IPS-NIHi7 (cell line): ENCODE data around the gene LEAP2.

Source experiments
- DNase-seq: peaks from one replicate; pipeline ENCODE4 v3.0.0; 2012; ENCODE audit warnings: mixed read lengths; ENCODE audit errors: extremely low spot score

Gene LEAP2

GRCh38 chr5:132873119-132873929, at the start of gene LEAP2:
LEAP2 (plus strand) TSS chr5:132873668; CDS start chr5:132873695, 27 bp downstream.
- DNase-seq: no peak

- DNase-seq: no peak
Measured at GRCh38 chr5:132824426-132824825, 49.0 kb upstream of the LEAP2 start.

GRCh38 chr5:132825033-132825833, 48.2 kb upstream of the LEAP2 start:
- DNase-seq: peak; percentile 44

- DNase-seq: peak; percentile 37
Measured at GRCh38 chr5:132825834-132826391, 47.6 kb upstream of the LEAP2 start.

GRCh38 chr5:132826424-132827082, 46.9 kb upstream of the LEAP2 start:
- DNase-seq: no peak

- no peak for DNase-seq
Measured at GRCh38 chr5:132827943-132828673, 45.4 kb upstream of the LEAP2 start.

GRCh38 chr5:132828846-132829494, 44.5 kb upstream of the LEAP2 start:
- DNase-seq: no peak

GRCh38 chr5:132829742-132830435, 43.6 kb upstream of the LEAP2 start:
- DNase-seq: peak; percentile 79

GRCh38 chr5:132830436-132831094, 42.9 kb upstream of the LEAP2 start, which contains the start of gene SHROOM1:
SHROOM1 (minus strand) TSS chr5:132830647; CDS start chr5:132826140, 4,507 bp downstream.
- peak; percentile 81 for DNase-seq

- no peak for DNase-seq
Measured at GRCh38 chr5:132831095-132831860, 42.2 kb upstream of the LEAP2 start.

GRCh38 chr5:132832612-132833011, 40.9 kb upstream of the LEAP2 start:
- no peak for DNase-seq

GRCh38 chr5:132834057-132834456, 39.4 kb upstream of the LEAP2 start:
- DNase-seq: no peak

- DNase-seq: no peak
Measured at GRCh38 chr5:132836852-132837251, 36.6 kb upstream of the LEAP2 start.

GRCh38 chr5:132837868-132838267, 35.6 kb upstream of the LEAP2 start:
- no peak for DNase-seq

- DNase-seq: no peak
Measured at GRCh38 chr5:132838516-132839282, 34.8 kb upstream of the LEAP2 start.

- no peak for DNase-seq
Measured at GRCh38 chr5:132839426-132840301, 33.8 kb upstream of the LEAP2 start.

- DNase-seq: no peak
Measured at GRCh38 chr5:132840313-132840712, 33.2 kb upstream of the LEAP2 start.
